ENCODE measurements around the gene ZEB1. TPM values are rescaled to one million over a fixed set of nuclear protein-coding genes. Genes with fewer than 3 reads are reported as not detected.

Gene ZEB1
- total RNA-seq, 1 experiment from 2014 or later: 31.5 TPM

DNA sequence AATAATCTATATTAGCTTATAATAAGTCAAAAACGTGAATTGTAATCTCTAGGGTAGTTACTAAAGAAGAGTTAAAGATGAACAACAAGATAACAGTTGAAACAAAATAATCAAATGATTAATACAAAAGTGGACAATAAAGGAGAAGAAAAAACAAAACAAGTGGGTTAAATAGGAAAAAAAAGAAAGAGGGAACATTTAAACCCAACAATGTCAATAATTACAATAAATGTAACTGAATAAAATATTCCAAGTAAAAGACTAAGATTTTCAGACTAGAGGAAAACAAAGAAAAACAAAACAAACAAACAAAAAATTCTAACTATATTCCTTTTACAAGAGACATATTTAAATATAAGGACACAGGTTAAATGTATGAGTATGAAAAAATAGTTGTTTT lies 38.0 kb upstream of the ZEB1 start:
- ATAC-seq (no peak), DNase-seq (ENCODE audit: low read depth, low spot score) (no peak)
- Histone ChIP-seq H3K4me3 (ENCODE audit: low read depth in 2 of 2, low read length in 2 of 2) (no peak overlapping the region), H3K9me3 (ENCODE audit: control insufficient read depth, insufficient read depth, low read depth, low read length) (no peaks in the 10 kb centered on the region), H3K4me1 (ENCODE audit: control insufficient read depth, insufficient read depth, low read length) (no peaks in the 10 kb centered on the region), H3K36me3 (ENCODE audit: control insufficient read depth, insufficient read depth, low read length) (no peaks in the 10 kb centered on the region; the same call in 1 of the 2 replicates), H3K27me3 (ENCODE audit: control insufficient read depth, insufficient read depth, low read length) (no peaks in the 10 kb centered on the region; the same call in 1 of the 2 replicates), H3K27ac (ENCODE audit: low read length) (no peak overlapping the region)
- BruUV-seq (replicated peaks): no TSS peak
- intact Hi-C loops (cut with micrococcal nuclease; ENCODE audit: unreplicated experiment) (no loop called here), in situ Hi-C loops (cut with HindIII; ENCODE audit: low pct_unique_long_range_greater_than_20kb, low sequenced_read_pairs) (no loop called here)
- TF ChIP-seq SIN3A (IDR thresholded peaks at IDR 0.05; ENCODE audit: borderline replicate concordance, insufficient read depth, low read depth, low read length): no peak
- TF ChIP-seq, protein P1, sequence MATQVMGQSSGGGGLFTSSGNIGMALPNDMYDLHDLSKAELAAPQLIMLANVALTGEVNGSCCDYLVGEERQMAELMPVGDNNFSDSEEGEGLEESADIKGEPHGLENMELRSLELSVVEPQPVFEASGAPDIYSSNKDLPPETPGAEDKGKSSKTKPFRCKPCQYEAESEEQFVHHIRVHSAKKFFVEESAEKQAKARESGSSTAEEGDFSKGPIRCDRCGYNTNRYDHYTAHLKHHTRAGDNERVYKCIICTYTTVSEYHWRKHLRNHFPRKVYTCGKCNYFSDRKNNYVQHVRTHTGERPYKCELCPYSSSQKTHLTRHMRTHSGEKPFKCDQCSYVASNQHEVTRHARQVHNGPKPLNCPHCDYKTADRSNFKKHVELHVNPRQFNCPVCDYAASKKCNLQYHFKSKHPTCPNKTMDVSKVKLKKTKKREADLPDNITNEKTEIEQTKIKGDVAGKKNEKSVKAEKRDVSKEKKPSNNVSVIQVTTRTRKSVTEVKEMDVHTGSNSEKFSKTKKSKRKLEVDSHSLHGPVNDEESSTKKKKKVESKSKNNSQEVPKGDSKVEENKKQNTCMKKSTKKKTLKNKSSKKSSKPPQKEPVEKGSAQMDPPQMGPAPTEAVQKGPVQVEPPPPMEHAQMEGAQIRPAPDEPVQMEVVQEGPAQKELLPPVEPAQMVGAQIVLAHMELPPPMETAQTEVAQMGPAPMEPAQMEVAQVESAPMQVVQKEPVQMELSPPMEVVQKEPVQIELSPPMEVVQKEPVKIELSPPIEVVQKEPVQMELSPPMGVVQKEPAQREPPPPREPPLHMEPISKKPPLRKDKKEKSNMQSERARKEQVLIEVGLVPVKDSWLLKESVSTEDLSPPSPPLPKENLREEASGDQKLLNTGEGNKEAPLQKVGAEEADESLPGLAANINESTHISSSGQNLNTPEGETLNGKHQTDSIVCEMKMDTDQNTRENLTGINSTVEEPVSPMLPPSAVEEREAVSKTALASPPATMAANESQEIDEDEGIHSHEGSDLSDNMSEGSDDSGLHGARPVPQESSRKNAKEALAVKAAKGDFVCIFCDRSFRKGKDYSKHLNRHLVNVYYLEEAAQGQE (IDR thresholded peaks at IDR 0.05; ENCODE audit: insufficient read depth in 1 of 2, low read depth in 2 of 2, low read length in 1 of 2): no peak
- no peak for TF ChIP-seq CTCF (IDR thresholded peaks at IDR 0.05)
- TF ChIP-seq TCF7L2 (IDR thresholded peaks at IDR 0.05; ENCODE audit: low read depth, low read length): no peak
- no peak for TF ChIP-seq POLR2AphosphoS5 (IDR thresholded peaks at IDR 0.05; ENCODE audit: low read depth, low read length)
- POLR2A ChIA-PET: no interaction called here
- CTCF ChIA-PET: no interaction called here

DNA sequence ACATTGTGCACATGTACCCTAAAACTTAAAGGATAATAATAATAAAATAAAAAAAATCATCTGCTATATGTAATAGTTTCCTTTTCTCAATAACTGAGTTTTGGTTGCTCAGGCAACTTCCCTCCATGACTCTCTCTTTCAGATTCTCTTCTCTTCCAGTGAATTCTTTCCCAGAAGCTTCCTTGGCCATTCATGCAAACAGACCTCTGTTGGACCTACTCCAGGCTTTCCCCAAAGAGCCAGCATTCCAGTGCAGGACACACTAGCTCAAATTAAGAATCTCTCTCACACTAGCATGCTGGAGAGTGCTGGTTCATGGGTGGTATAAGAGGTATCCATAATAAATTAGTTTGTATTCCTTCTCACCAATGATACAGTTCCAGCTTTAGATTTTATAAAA lies 31.0 kb upstream of the ZEB1 start:
- in situ Hi-C loops (cut with HindIII; ENCODE audit: low pct_unique_long_range_greater_than_20kb, low sequenced_read_pairs) (no loop called here), intact Hi-C loops (cut with micrococcal nuclease; ENCODE audit: unreplicated experiment) (no loop called here)
- H3K27ac ChIP-seq (ENCODE audit: low read length): no peak overlapping the region
- H3K4me3 ChIP-seq (ENCODE audit: low read depth in 2 of 2, low read length in 2 of 2): no peak overlapping the region
- no TSS peak for BruUV-seq (replicated peaks)
- ATAC-seq (no peak), DNase-seq (ENCODE audit: low read depth, low spot score) (no peak)
- H3K36me3 ChIP-seq (ENCODE audit: control insufficient read depth, insufficient read depth, low read length): no peaks in the 10 kb centered on the region
- CTCF ChIA-PET: no interaction called here
- TF ChIP-seq SIN3A (IDR thresholded peaks at IDR 0.05; ENCODE audit: borderline replicate concordance, insufficient read depth, low read depth, low read length): no peak
- H3K9me3 ChIP-seq (ENCODE audit: control insufficient read depth, insufficient read depth, low read depth, low read length): no peaks in the 10 kb centered on the region
- H3K27me3 ChIP-seq (ENCODE audit: control insufficient read depth, insufficient read depth, low read length): no peaks in the 10 kb centered on the region
- POLR2A ChIA-PET: no interaction called here
- H3K4me1 ChIP-seq (ENCODE audit: control insufficient read depth, insufficient read depth, low read length): no peaks in the 10 kb centered on the region

DNA sequence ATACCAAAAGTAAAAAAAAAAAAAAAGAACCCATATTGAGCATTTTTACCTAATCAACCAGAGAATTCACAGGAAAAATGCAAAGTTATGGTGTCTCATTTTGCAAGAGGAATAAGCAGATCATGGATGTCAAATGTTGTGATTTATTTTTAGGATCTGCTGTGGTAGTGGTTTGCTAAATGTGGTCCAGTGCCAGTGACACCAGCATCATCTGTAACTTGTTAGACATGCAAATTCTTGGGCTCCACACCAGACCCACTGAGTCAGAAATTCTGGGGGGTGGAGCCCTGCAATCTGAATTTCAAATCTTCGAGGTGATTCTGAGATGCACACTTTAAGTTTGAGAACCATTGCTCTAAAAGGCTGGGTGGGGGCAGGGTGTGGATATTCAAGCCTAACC lies 30.1 kb upstream of the ZEB1 start:
- no peak for DNase-seq (ENCODE audit: low read depth, low spot score)
- Histone ChIP-seq H3K4me1 (ENCODE audit: control insufficient read depth, insufficient read depth, low read length) (no peaks in the 10 kb centered on the region), H3K27me3 (ENCODE audit: control insufficient read depth, insufficient read depth, low read length) (no peaks in the 10 kb centered on the region), H3K36me3 (ENCODE audit: control insufficient read depth, insufficient read depth, low read length) (no peaks in the 10 kb centered on the region), H3K9me3 (ENCODE audit: control insufficient read depth, insufficient read depth, low read depth, low read length) (no peaks in the 10 kb centered on the region), H3K4me3 (ENCODE audit: low read depth in 2 of 2, low read length in 2 of 2) (no peak overlapping the region), H3K27ac (ENCODE audit: low read length) (no peak overlapping the region)
- no TSS peak for BruUV-seq (replicated peaks)
- intact Hi-C loops (cut with micrococcal nuclease; ENCODE audit: unreplicated experiment) (no loop called here), in situ Hi-C loops (cut with HindIII; ENCODE audit: low pct_unique_long_range_greater_than_20kb, low sequenced_read_pairs) (no loop called here)
- TF ChIP-seq CTCF (IDR thresholded peaks at IDR 0.05) (no peak), SIN3A (IDR thresholded peaks at IDR 0.05; ENCODE audit: borderline replicate concordance, insufficient read depth, low read depth, low read length) (no peak), TCF7L2 (IDR thresholded peaks at IDR 0.05; ENCODE audit: low read depth, low read length) (no peak), POLR2AphosphoS5 (IDR thresholded peaks at IDR 0.05; ENCODE audit: low read depth, low read length) (no peak)
- TF ChIP-seq, protein P1 (IDR thresholded peaks at IDR 0.05; ENCODE audit: insufficient read depth in 1 of 2, low read depth in 2 of 2, low read length in 1 of 2): no peak
- ChIA-PET CTCF (no interaction called here), POLR2A (no interaction called here)
- no peak for ATAC-seq
